BLaER1 treated with 17β-estradiol and CSF1 and Interleukin-3, amounts not matched to agents 10 nM and 100 nM (cell line): Measurements from ENCODE around the gene KIAA0753.

Experiments
- H3K27ac ChIP-seq, 11 experiments: shearing (Covaris generic); formaldehyde crosslinking; 2 replicates each; pipeline ENCODE4 v1.8.1; 2022
- H3K27me3 ChIP-seq, 11 experiments: shearing (Covaris generic); formaldehyde crosslinking; 2 replicates each; pipeline ENCODE4 v1.8.1; 2022
- H3K36me3 ChIP-seq, 11 experiments: shearing (Covaris generic); formaldehyde crosslinking; 2 replicates each; pipeline ENCODE4 v1.8.1; 2022
- H3K4me1 ChIP-seq, 10 experiments: shearing (Covaris generic); formaldehyde crosslinking; 2 replicates each; pipeline ENCODE4 v1.8.1; 2022
- H3K4me2 ChIP-seq, 11 experiments: shearing (Covaris generic); formaldehyde crosslinking; 2 replicates each; pipeline ENCODE4 v1.8.1; 2022
- H3K4me3 ChIP-seq, 10 experiments: shearing (Covaris generic); formaldehyde crosslinking; 2 replicates each; pipeline ENCODE4 v1.8.1; 2022
- H3K9ac ChIP-seq, 11 experiments: shearing (Covaris generic); formaldehyde crosslinking; 2 replicates each; pipeline ENCODE4 v1.8.1; 2022
- H3K9me3 ChIP-seq, 11 experiments: shearing (Covaris generic); formaldehyde crosslinking; replicated peaks in 1 of 11; 2 replicates each; pipeline ENCODE4 v1.8.1; 2022
- H4K20me1 ChIP-seq, 11 experiments: shearing (Covaris generic); formaldehyde crosslinking; 2 replicates each; pipeline ENCODE4 v1.8.1; 2022
- Cebpa-rat ChIP-seq, 11 experiments: shearing (Covaris generic); IDR thresholded peaks; 2 replicates each; pipeline ENCODE4 v1.8.1; 2022

KIAA0753 gene

GRCh38 chr17:6532441-6532885 is 108.0 kb downstream of the KIAA0753 start:
- H3K4me1 ChIP-seq = no peaks in the 10 kb centered on the region
- no peaks in the 10 kb centered on the region for H3K36me3 ChIP-seq
- H3K27ac ChIP-seq = no peak overlapping the region
- no peak overlapping the region for H3K4me3 ChIP-seq
- TF ChIP-seq Cebpa-rat (IDR thresholded peaks at IDR 0.05) = no peak
- no peaks in the 10 kb centered on the region for H3K27me3 ChIP-seq
- no peaks in the 10 kb centered on the region for H3K9me3 ChIP-seq
- no peak overlapping the region for H3K4me2 ChIP-seq
- no peak overlapping the region for H3K9ac ChIP-seq
- no peaks in the 10 kb centered on the region; a peak in 1 of 22 replicates for H4K20me1 ChIP-seq

- Histone ChIP-seq H3K4me3 (no peak overlapping the region), H3K4me1 (no peaks in the 10 kb centered on the region), H3K27me3 (no peaks in the 10 kb centered on the region), H3K4me2 (no peak overlapping the region), H3K27ac (no peak overlapping the region), H3K9me3 (no peaks in the 10 kb centered on the region), H3K36me3 (no peaks in the 10 kb centered on the region), H3K9ac (no peak overlapping the region), H4K20me1 (no peaks in the 10 kb centered on the region; a peak in 1 of 22 replicates)
- no peak for TF ChIP-seq Cebpa-rat (IDR thresholded peaks at IDR 0.05)
Measured at GRCh38 chr17:6531575-6531974, 108.9 kb downstream of the KIAA0753 start.

GRCh38 chr17:6530324-6530920 is 110.1 kb downstream of the KIAA0753 start:
- Histone ChIP-seq H3K27ac (no peak overlapping the region), H4K20me1 (no peaks in the 10 kb centered on the region; a peak in 1 of 22 replicates), H3K4me1 (no peaks in the 10 kb centered on the region), H3K27me3 (no peaks in the 10 kb centered on the region), H3K9ac (no peak overlapping the region), H3K36me3 (no peaks in the 10 kb centered on the region), H3K9me3 (no peaks in the 10 kb centered on the region), H3K4me2 (no peak overlapping the region), H3K4me3 (no peak overlapping the region)
- TF ChIP-seq Cebpa-rat (IDR thresholded peaks at IDR 0.05) = no peak

- H3K4me2 ChIP-seq = no peak overlapping the region
- H3K9ac ChIP-seq = no peak overlapping the region
- H4K20me1 ChIP-seq = no peaks in the 10 kb centered on the region
- no peak overlapping the region for H3K27ac ChIP-seq
- no peaks in the 10 kb centered on the region for H3K9me3 ChIP-seq
- H3K4me1 ChIP-seq = no peaks in the 10 kb centered on the region
- no peak for TF ChIP-seq Cebpa-rat (IDR thresholded peaks at IDR 0.05)
- H3K27me3 ChIP-seq = no peaks in the 10 kb centered on the region
- no peaks in the 10 kb centered on the region for H3K36me3 ChIP-seq
- no peak overlapping the region for H3K4me3 ChIP-seq
Measured at GRCh38 chr17:6528557-6528956, 112.0 kb downstream of the KIAA0753 start.
